HUES6 (cell line): ENCODE data around the gene ST3GAL3.

ENCODE experiments used
- H3K27ac ChIP-seq: 2 replicates; pipeline ENCODE4 v1.7.0; 2013; ENCODE audit warnings: low read depth, mild to moderate bottlenecking, low read length, inconsistent platforms
- H3K27me3 ChIP-seq: 2 replicates; pipeline ENCODE4 v1.6.1; 2013; ENCODE audit warnings: low read length; ENCODE audit not compliant: control insufficient read depth, insufficient read depth
- H3K36me3 ChIP-seq: 2 replicates; pipeline ENCODE4 v1.6.1; 2013; ENCODE audit warnings: low read length; ENCODE audit not compliant: control insufficient read depth, insufficient read depth
- H3K4me1 ChIP-seq: 2 replicates; pipeline ENCODE4 v1.6.1; 2013; ENCODE audit warnings: low read length; ENCODE audit not compliant: control insufficient read depth, insufficient read depth
- H3K4me3 ChIP-seq: 2 replicates; pipeline ENCODE4 v1.5.1; 2013; ENCODE audit warnings: low read depth, low read length
- H3K9ac ChIP-seq: one replicate; pipeline ENCODE4 v1.6.1; 2013; ENCODE audit warnings: mild to moderate bottlenecking, low read length
- H3K9me3 ChIP-seq: 2 replicates; pipeline ENCODE4 v1.6.1; 2013; ENCODE audit warnings: low read depth, low read length; ENCODE audit not compliant: control insufficient read depth, insufficient read depth

The ST3GAL3 gene

GRCh38 chr1:43678940-43679339 is 28.4 kb upstream of the ST3GAL3 start:
- Histone ChIP-seq H3K36me3 (peaks cover 95% of the 10 kb centered on the region), H3K9ac (no peak overlapping the region), H3K9me3 (no peaks in the 10 kb centered on the region), H3K4me3 (no peak overlapping the region), H3K27me3 (no peaks in the 10 kb centered on the region), H3K4me1 (no peaks in the 10 kb centered on the region), H3K27ac (no peak overlapping the region)

GRCh38 chr1:43683560-43683959 is 23.8 kb upstream of the ST3GAL3 start:
- Histone ChIP-seq H3K27ac (no peak overlapping the region), H3K4me1 (no peaks in the 10 kb centered on the region), H3K9ac (no peak overlapping the region), H3K27me3 (no peaks in the 10 kb centered on the region), H3K36me3 (peaks cover 96% of the 10 kb centered on the region), H3K9me3 (no peaks in the 10 kb centered on the region), H3K4me3 (no peak overlapping the region)

- no peaks in the 10 kb centered on the region for H3K4me1 ChIP-seq
- no peaks in the 10 kb centered on the region for H3K9me3 ChIP-seq
- H3K27me3 ChIP-seq = no peaks in the 10 kb centered on the region
- no peak overlapping the region for H3K4me3 ChIP-seq
- no peak overlapping the region for H3K27ac ChIP-seq
- no peak overlapping the region for H3K9ac ChIP-seq
- peaks cover 96% of the 10 kb centered on the region for H3K36me3 ChIP-seq
Observed at GRCh38 chr1:43686801-43687200, 20.5 kb upstream of the ST3GAL3 start.

GRCh38 chr1:43687301-43688108 is 19.8 kb upstream of the ST3GAL3 start:
- no peaks in the 10 kb centered on the region for H3K9me3 ChIP-seq
- H3K27me3 ChIP-seq = no peaks in the 10 kb centered on the region
- H3K4me3 ChIP-seq = no peak overlapping the region
- H3K4me1 ChIP-seq = no peaks in the 10 kb centered on the region
- H3K36me3 ChIP-seq = peaks cover 96% of the 10 kb centered on the region
- H3K9ac ChIP-seq = no peak overlapping the region
- no peak overlapping the region for H3K27ac ChIP-seq

GRCh38 chr1:43688109-43688387 is 19.3 kb upstream of the ST3GAL3 start:
- no peak overlapping the region for H3K9ac ChIP-seq
- no peak overlapping the region for H3K4me3 ChIP-seq
- no peak overlapping the region for H3K27ac ChIP-seq
- no peaks in the 10 kb centered on the region for H3K27me3 ChIP-seq
- no peaks in the 10 kb centered on the region for H3K9me3 ChIP-seq
- no peaks in the 10 kb centered on the region for H3K4me1 ChIP-seq
- H3K36me3 ChIP-seq = peaks cover 96% of the 10 kb centered on the region

- Histone ChIP-seq H3K27ac (no peak overlapping the region), H3K9ac (no peak overlapping the region), H3K4me1 (no peaks in the 10 kb centered on the region), H3K9me3 (no peaks in the 10 kb centered on the region), H3K36me3 (peaks cover 96% of the 10 kb centered on the region), H3K4me3 (no peak overlapping the region), H3K27me3 (no peaks in the 10 kb centered on the region)
Observed at GRCh38 chr1:43688594-43689000, 18.7 kb upstream of the ST3GAL3 start.

GRCh38 chr1:43689289-43689688 is 18.0 kb upstream of the ST3GAL3 start:
- Histone ChIP-seq H3K27me3 (no peaks in the 10 kb centered on the region), H3K4me3 (no peak overlapping the region), H3K9ac (no peak overlapping the region), H3K4me1 (no peaks in the 10 kb centered on the region), H3K9me3 (no peaks in the 10 kb centered on the region), H3K36me3 (peaks cover 96% of the 10 kb centered on the region), H3K27ac (no peak overlapping the region)

GRCh38 chr1:43691871-43692815 is 15.2 kb upstream of the ST3GAL3 start:
- Histone ChIP-seq H3K4me1 (no peaks in the 10 kb centered on the region), H3K36me3 (peaks cover 99% of the 10 kb centered on the region), H3K9me3 (no peaks in the 10 kb centered on the region), H3K9ac (no peak overlapping the region), H3K4me3 (no peak overlapping the region), H3K27ac (no peak overlapping the region), H3K27me3 (no peaks in the 10 kb centered on the region)

GRCh38 chr1:43693371-43693770 is 14.0 kb upstream of the ST3GAL3 start:
- H3K27me3 ChIP-seq = no peaks in the 10 kb centered on the region
- H3K4me3 ChIP-seq = no peak overlapping the region
- no peaks in the 10 kb centered on the region for H3K4me1 ChIP-seq
- H3K36me3 ChIP-seq = peaks cover 99% of the 10 kb centered on the region
- H3K27ac ChIP-seq = no peak overlapping the region
- no peaks in the 10 kb centered on the region for H3K9me3 ChIP-seq
- no peak overlapping the region for H3K9ac ChIP-seq

- no peak overlapping the region for H3K9ac ChIP-seq
Observed at GRCh38 chr1:43699281-43699680, 8.1 kb upstream of the ST3GAL3 start.

GRCh38 chr1:43703836-43704235 is 3.5 kb upstream of the ST3GAL3 start:
- H3K36me3 ChIP-seq = peaks cover 68% of the 10 kb centered on the region
- no peaks in the 10 kb centered on the region for H3K27me3 ChIP-seq
- H3K9me3 ChIP-seq = no peaks in the 10 kb centered on the region
- H3K9ac ChIP-seq = no peak overlapping the region
- peaks cover 9% of the 10 kb centered on the region for H3K4me1 ChIP-seq
- no peak overlapping the region for H3K27ac ChIP-seq
- H3K4me3 ChIP-seq = no peak overlapping the region

More at GRCh38 chr1:43699281-43699680, 8.1 kb upstream of the ST3GAL3 start:
- Histone ChIP-seq H3K4me3 (no peak overlapping the region), H3K4me1 (no peaks in the 10 kb centered on the region), H3K9me3 (no peaks in the 10 kb centered on the region), H3K27ac (no peak overlapping the region), H3K27me3 (no peaks in the 10 kb centered on the region), H3K36me3 (peaks cover 99% of the 10 kb centered on the region)
